Panc1 (cell line): ENCODE results near the gene PROKR1. TPM values are rescaled to one million over a fixed set of nuclear protein-coding genes. Genes with fewer than 3 reads are reported as not detected.

Experiments used
- ATAC-seq: fragments of 200-7000 bp; cut with Tn5 transposase; 2 replicates; pipeline ENCODE4 v1.9.1; 2020; ENCODE audit warnings: mild to moderate bottlenecking, moderate library complexity
- BruUV-seq: library from RNA; stranded (reverse); fragments of 400-500 nt; replicated peaks from 2 replicates; lab custom pipeline; 2021; lab: Mats Ljungman, UMichigan
- CTCF ChIA-PET: fragments of 300-600 bp; sonication (Branson Sonifier 250); formaldehyde crosslinking; loops from one replicate; lab custom pipeline; 2022; ENCODE audit warnings: antibody characterized with exemption; lab: Charles Lee
- POLR2A ChIA-PET: fragments of 300-600 bp; sonication (Branson Sonifier 250); formaldehyde crosslinking; loops from one replicate; lab custom pipeline; 2022; ENCODE audit warnings: antibody characterized with exemption; lab: Charles Lee
- DNase-seq: peaks from one replicate; pipeline ENCODE4 v3.0.0-alpha.2; 2010; ENCODE audit warnings: low read depth, low spot score
- H3K27ac ChIP-seq: 2 replicates; pipeline ENCODE4 v1.5.1; 2011; ENCODE audit warnings: mild to moderate bottlenecking, low read length, inconsistent platforms
- H3K27me3 ChIP-seq: fragments of 200-500 bp; sonication (Bioruptor generic); 2 replicates; pipeline ENCODE4 v1.6.0; 2014; ENCODE audit warnings: low read length, inconsistent platforms; ENCODE audit not compliant: control insufficient read depth, insufficient read depth
- H3K36me3 ChIP-seq: fragments of 200-500 bp; sonication (Bioruptor generic); 2 replicates; pipeline ENCODE4 v1.5.1; 2014; ENCODE audit warnings: inconsistent platforms, mild to moderate bottlenecking, low read length, moderate library complexity; ENCODE audit not compliant: control insufficient read depth, insufficient read depth
- H3K4me1 ChIP-seq: 2 replicates; pipeline ENCODE4 v1.5.1; 2011; ENCODE audit warnings: inconsistent platforms, mild to moderate bottlenecking, low read length, moderate library complexity; ENCODE audit not compliant: control insufficient read depth, insufficient read depth
- H3K4me3 ChIP-seq, 2 experiments: 2 replicates each; pipeline ENCODE4 v1.5.1; 2011 to 2012; ENCODE audit warnings: low read depth in 2 of 2, low read length in 2 of 2, mild to moderate bottlenecking in 2 of 2, inconsistent platforms in 1 of 2, moderate library complexity in 1 of 2
- H3K9me3 ChIP-seq: fragments of 200-500 bp; sonication (Bioruptor generic); 2 replicates; pipeline ENCODE4 v1.5.1; 2014; ENCODE audit warnings: low read depth, mild to moderate bottlenecking, inconsistent platforms, low read length, moderate library complexity; ENCODE audit not compliant: control insufficient read depth, insufficient read depth
- CTCF ChIP-seq: fragments of 450-650 bp; IDR thresholded peaks from 2 replicates; pipeline ENCODE4 v1.5.1; 2017; ENCODE audit warnings: mild to moderate bottlenecking
- POLR2AphosphoS5 ChIP-seq: IDR thresholded peaks from 2 replicates; pipeline ENCODE4 v1.6.1; 2012; ENCODE audit warnings: mild to moderate bottlenecking, low read depth, low read length, moderate library complexity
- REST ChIP-seq, 2 experiments: IDR thresholded peaks; 2 replicates each; pipeline ENCODE4 v1.6.1; 2011 to 2012; ENCODE audit warnings: low read depth in 2 of 2, control low read depth in 1 of 2, low read length in 1 of 2, mild to moderate bottlenecking in 1 of 2, moderate library complexity in 1 of 2; ENCODE audit not compliant: insufficient read depth in 1 of 2
- SIN3A ChIP-seq: IDR thresholded peaks from 2 replicates; pipeline ENCODE4 v1.6.1; 2012; ENCODE audit warnings: low read depth, mild to moderate bottlenecking, low read length, moderate library complexity, borderline replicate concordance; ENCODE audit not compliant: insufficient read depth
- TCF7L2 ChIP-seq: IDR thresholded peaks from 2 replicates; pipeline ENCODE4 v1.6.1; 2011; ENCODE audit warnings: mild to moderate bottlenecking, low read depth, low read length, inconsistent platforms
- in situ Hi-C: cut with HindIII; loops from 2 replicates; pipeline ENCODE4 v1.10.0; 2016; ENCODE audit warnings: low sequenced_read_pairs, low pct_unique_long_range_greater_than_20kb
- intact Hi-C: fragments of 100-400 bp; cut with micrococcal nuclease; formaldehyde crosslinking; loops from one replicate; pipeline ENCODE4 v1.10.0; 2022; ENCODE audit not compliant: unreplicated experiment
- total RNA-seq: library from RNA; stranded (reverse); gene quantifications from one replicate; pipeline ENCODE4 v1.2.1, GENCODE V29; 2021; ENCODE audit not compliant: unreplicated experiment

Gene PROKR1
- total RNA-seq, 1 experiment from 2014 or later: not detected

GRCh38 chr2:68687018-68687417 is 43.6 kb downstream of the PROKR1 start:
- no peak overlapping the region for H3K4me3 ChIP-seq
- peaks cover 2% of the 10 kb centered on the region; the same call in 1 of the 2 replicates for H3K27me3 ChIP-seq
- intact Hi-C loops (no loop called here), in situ Hi-C loops (no loop called here)
- no peaks in the 10 kb centered on the region for H3K36me3 ChIP-seq
- no TSS peak for BruUV-seq
- no peaks in the 10 kb centered on the region for H3K4me1 ChIP-seq
- ATAC-seq (no peak), DNase-seq (no peak)
- no peak for TF ChIP-seq CTCF
- TF ChIP-seq TCF7L2: no peak
- no peak for TF ChIP-seq REST (IDR thresholded peaks at IDR 0.05; ENCODE audit: insufficient read depth in 1 of 2, low read depth in 2 of 2, low read length in 1 of 2)
- no peak for TF ChIP-seq SIN3A
- TF ChIP-seq POLR2AphosphoS5: no peak
- CTCF ChIA-PET: no interaction called here
- POLR2A ChIA-PET: no interaction called here
- H3K27ac ChIP-seq: no peak overlapping the region
- H3K9me3 ChIP-seq: no peaks in the 10 kb centered on the region

GRCh38 chr2:68689553-68690537 is 46.5 kb downstream of the PROKR1 start:
- TF ChIP-seq POLR2AphosphoS5 (no peak), SIN3A (no peak), REST (IDR thresholded peaks at IDR 0.05; ENCODE audit: insufficient read depth in 1 of 2, low read depth in 2 of 2, low read length in 1 of 2) (no peak), TCF7L2 (no peak), CTCF (no peak)
- BruUV-seq: no TSS peak
- in situ Hi-C loops (no loop called here), intact Hi-C loops (no loop called here)
- Histone ChIP-seq H3K27me3 (no peaks in the 10 kb centered on the region; the same call in 1 of the 2 replicates), H3K4me3 (no peak overlapping the region), H3K36me3 (no peaks in the 10 kb centered on the region), H3K4me1 (no peaks in the 10 kb centered on the region), H3K27ac (no peak overlapping the region), H3K9me3 (no peaks in the 10 kb centered on the region)
- CTCF ChIA-PET: no interaction called here
- ATAC-seq (no peak), DNase-seq (no peak)
- POLR2A ChIA-PET: no interaction called here
